Transverse colon (tissue), 4 donors: ENCODE data around the gene ADGRG3. TPM values are rescaled to one million over a fixed set of nuclear protein-coding genes. Genes with fewer than 3 reads are reported as not detected.

Source experiments
- DNase-seq: peaks from one replicate; pipeline ENCODE4 v3.0.0-alpha.2; 2019
- H3K27ac ChIP-seq, 4 donors: fragments of 200-600 bp; sonication (generic); 2 replicates each; pipeline ENCODE4 v1.5.1; 2016 to 2018; ENCODE audit warnings: inconsistent platforms in 4 of 4
- H3K27me3 ChIP-seq: fragments of 200-600 bp; sonication (generic); 2 replicates; pipeline ENCODE4 v1.5.1; 2017; ENCODE audit warnings: inconsistent platforms
- H3K36me3 ChIP-seq, 4 donors: fragments of 200-600 bp; sonication (generic); 2 replicates each; pipeline ENCODE4 v1.5.1; 2017 to 2019; ENCODE audit warnings: inconsistent platforms in 4 of 4
- H3K4me1 ChIP-seq, 4 donors: fragments of 200-600 bp; sonication (generic); 2 replicates each; pipeline ENCODE4 v1.5.1; 2017 to 2020; ENCODE audit warnings: inconsistent platforms in 4 of 4
- H3K4me3 ChIP-seq, 4 donors: fragments of 200-600 bp; sonication (generic); 1 replicate in 1 of 4; 2 replicates in 3 of 4; pipeline versions ENCODE4 v1.5.1 to v1.6.1; 2017 to 2019; ENCODE audit warnings: inconsistent platforms in 4 of 4
- H3K9me3 ChIP-seq, 2 donors: fragments of 200-600 bp; sonication (generic); 2 replicates each; pipeline ENCODE4 v1.5.1; 2017 to 2019; ENCODE audit warnings: inconsistent platforms in 2 of 2
- EP300 ChIP-seq: sonication (generic); formaldehyde crosslinking; IDR thresholded peaks from one replicate; pipeline ENCODE4 v1.6.1; 2017; ENCODE audit warnings: antibody characterized with exemption, low read depth
- POLR2A ChIP-seq: fragments of 450-650 bp; IDR thresholded peaks from one replicate; pipeline ENCODE4 v1.6.1; 2016; ENCODE audit warnings: antibody characterized with exemption, mild to moderate bottlenecking, moderate library complexity
- POLR2AphosphoS5 ChIP-seq, 3 donors: sonication (generic); formaldehyde crosslinking; IDR thresholded peaks; one replicate each; pipeline ENCODE4 v1.6.1; 2016; ENCODE audit warnings: antibody characterized with exemption in 3 of 3
- WGBS, 2 donors: methylation state at CpG; one replicate each; pipeline ENCODE4 v1.1.5; 2018; ENCODE audit warnings: low coverage in 1 of 2; 5-methylcytosine and 5-hydroxymethylcytosine counted together
- in situ Hi-C, 4 donors: fragments of 200-750 bp; cut with MboI; loops; one replicate each; pipeline versions ENCODE4 v1.15.0 to v1.15.1; 2017; ENCODE audit warnings: low sequenced_read_pairs in 3 of 4, low pct_ligation_motif_present in 1 of 4, low pct_unique_long_range_greater_than_20kb in 1 of 4
- intact Hi-C: fragments of 100-400 bp; cut with DNase I; formaldehyde crosslinking; loops from one replicate; pipeline ENCODE4 v1.15.1; 2023; ENCODE audit warnings: low total_unique reads
- total RNA-seq, 4 donors: library from RNA; depleted of rRNA; stranded (reverse); fragments of >200 nt; gene quantifications; one replicate each; pipeline ENCODE4 v1.1.0, GENCODE V29; 2016
- TF ChIP-seq, protein P1 (sequence below), 5 experiments: fragments of 200-600 bp in 3 of 5; fragments of 450-650 bp in 2 of 5; sonication (generic) in 3 of 5; IDR thresholded peaks; 1 replicate in 2 of 5; 2 replicates in 3 of 5; pipeline ENCODE4 v1.5.1; 2016 to 2017; ENCODE audit warnings: antibody characterized with exemption in 5 of 5, inconsistent platforms in 3 of 5, mild to moderate bottlenecking in 2 of 5, moderate library complexity in 1 of 5

The ADGRG3 gene
- total RNA-seq, 4 donors from 2014 or later = 1.5 to 2.7 (median 2.2) TPM; not detected in 1

DNA sequence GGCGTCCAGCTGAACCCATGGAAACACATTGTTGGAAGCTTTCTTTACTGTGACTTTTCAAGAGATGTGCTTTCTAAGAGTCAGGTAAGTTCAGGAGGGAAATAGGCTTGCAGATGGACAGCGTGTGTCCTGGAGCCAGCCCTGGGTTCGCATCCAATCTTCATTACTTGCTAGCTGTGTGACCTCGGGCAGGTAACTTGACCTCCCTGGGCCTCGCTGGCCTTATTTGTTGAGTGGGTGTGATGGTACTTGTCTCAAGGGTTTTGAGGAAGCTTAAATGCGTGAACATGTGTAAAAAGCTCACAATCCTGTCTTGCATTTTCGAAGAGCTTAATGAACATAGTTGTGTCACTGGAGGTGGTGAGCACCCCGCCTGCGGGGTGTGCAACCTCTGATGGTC lies 27.9 kb upstream of the ADGRG3 start:
- H3K36me3 ChIP-seq = no peaks in the 10 kb centered on the region
- no peaks in the 10 kb centered on the region for H3K27me3 ChIP-seq
- H3K9me3 ChIP-seq = no peaks in the 10 kb centered on the region
- peaks cover 11 to 30% (median 26%) of the 10 kb centered on the region in 4 donors for H3K4me1 ChIP-seq
- intact Hi-C loops (no loop called here), in situ Hi-C loops (loop anchor here in 2 of 4 donors (5.0 to 10.0 kb wide), 2 partner anchors 38 to 45 kb away; no protein-coding TSS in a partner anchor)
- TF ChIP-seq, protein P1, sequence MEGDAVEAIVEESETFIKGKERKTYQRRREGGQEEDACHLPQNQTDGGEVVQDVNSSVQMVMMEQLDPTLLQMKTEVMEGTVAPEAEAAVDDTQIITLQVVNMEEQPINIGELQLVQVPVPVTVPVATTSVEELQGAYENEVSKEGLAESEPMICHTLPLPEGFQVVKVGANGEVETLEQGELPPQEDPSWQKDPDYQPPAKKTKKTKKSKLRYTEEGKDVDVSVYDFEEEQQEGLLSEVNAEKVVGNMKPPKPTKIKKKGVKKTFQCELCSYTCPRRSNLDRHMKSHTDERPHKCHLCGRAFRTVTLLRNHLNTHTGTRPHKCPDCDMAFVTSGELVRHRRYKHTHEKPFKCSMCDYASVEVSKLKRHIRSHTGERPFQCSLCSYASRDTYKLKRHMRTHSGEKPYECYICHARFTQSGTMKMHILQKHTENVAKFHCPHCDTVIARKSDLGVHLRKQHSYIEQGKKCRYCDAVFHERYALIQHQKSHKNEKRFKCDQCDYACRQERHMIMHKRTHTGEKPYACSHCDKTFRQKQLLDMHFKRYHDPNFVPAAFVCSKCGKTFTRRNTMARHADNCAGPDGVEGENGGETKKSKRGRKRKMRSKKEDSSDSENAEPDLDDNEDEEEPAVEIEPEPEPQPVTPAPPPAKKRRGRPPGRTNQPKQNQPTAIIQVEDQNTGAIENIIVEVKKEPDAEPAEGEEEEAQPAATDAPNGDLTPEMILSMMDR (IDR thresholded peaks at IDR 0.05) = no peak
- no peak for TF ChIP-seq POLR2A
- TF ChIP-seq POLR2AphosphoS5 (IDR thresholded peaks at IDR 0.05) = no peak
- TF ChIP-seq EP300 = no peak
- H3K27ac ChIP-seq = no peak overlapping the region
- DNase-seq = no peak
- no peak overlapping the region for H3K4me3 ChIP-seq
- WGBS, 2 donors = 87 to 100% methylated on average over 2 to 9 of the region's 9 CpGs

DNA sequence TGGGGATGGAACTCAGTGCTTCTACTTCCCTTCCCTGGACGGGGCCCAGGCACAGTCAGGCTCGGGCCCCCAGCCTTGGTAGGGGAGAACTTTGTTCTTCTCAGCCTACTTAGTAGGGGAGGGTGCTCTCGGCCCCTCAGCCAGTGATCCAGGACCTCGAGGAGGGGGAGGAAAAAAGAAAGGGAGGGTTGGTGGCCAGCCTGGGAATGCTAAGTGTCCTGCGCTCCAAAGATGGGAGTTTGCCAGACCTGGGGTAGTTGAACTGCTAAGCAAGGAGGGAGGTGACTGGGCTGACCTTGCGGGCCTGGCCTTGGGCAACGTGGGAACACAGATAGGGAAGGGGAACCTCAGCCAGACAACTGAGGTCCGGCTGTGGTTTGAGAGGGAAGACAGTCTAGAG lies 27.5 kb upstream of the ADGRG3 start:
- 74 to 78% methylated on average over 5 to 8 of the region's 8 CpGs for WGBS, 2 donors
- in situ Hi-C loops (loop anchor here in 2 of 4 donors (5.0 to 10.0 kb wide), 2 partner anchors 38 to 46 kb away; no protein-coding TSS in a partner anchor), intact Hi-C loops (no loop called here)
- TF ChIP-seq EP300 = no peak
- TF ChIP-seq POLR2AphosphoS5 (IDR thresholded peaks at IDR 0.05) = no peak
- TF ChIP-seq, protein P1 (IDR thresholded peaks at IDR 0.05) = no peak
- TF ChIP-seq POLR2A = no peak
- Histone ChIP-seq H3K4me1 (peaks cover 9 to 30% (median 23%) of the 10 kb centered on the region in 4 donors), H3K36me3 (no peaks in the 10 kb centered on the region), H3K27ac (no peak overlapping the region), H3K27me3 (no peaks in the 10 kb centered on the region), H3K9me3 (no peaks in the 10 kb centered on the region), H3K4me3 (no peak overlapping the region)
- DNase-seq = no peak

GRCh38 chr16:57642160-57643135 lies 25.7 kb upstream of the ADGRG3 start:
- Histone ChIP-seq H3K4me3 (no peak overlapping the region), H3K27ac (peak overlapping the region in 1 of 4 donors; percentile 60), H3K9me3 (no peaks in the 10 kb centered on the region), H3K4me1 (peaks cover 6 to 16% (median 13%) of the 10 kb centered on the region in 4 donors), H3K27me3 (no peaks in the 10 kb centered on the region), H3K36me3 (no peaks in the 10 kb centered on the region)
- no peak for TF ChIP-seq POLR2AphosphoS5 (IDR thresholded peaks at IDR 0.05)
- TF ChIP-seq EP300 = no peak
- TF ChIP-seq, protein P1 (IDR thresholded peaks at IDR 0.05) = no peak
- no peak for TF ChIP-seq POLR2A
- no peak for DNase-seq
- 75 to 100% methylated on average over 2 to 11 of the region's 11 CpGs for WGBS, 2 donors
- in situ Hi-C loops = loop anchor here in 2 of 4 donors (5.0 to 10.0 kb wide), 2 partner anchors 40 to 48 kb away; no protein-coding TSS in a partner anchor
- intact Hi-C loops = no loop called here
